ENCODE results near the gene SLC38A3. TPM values are rescaled to one million over a fixed set of nuclear protein-coding genes. Genes with fewer than 3 reads are reported as not detected.

Gene SLC38A3
- total and polyA plus RNA-seq, 2 experiments from 2014 or later: 0.36 TPM; not detected in 1

- H3K4me3 ChIP-seq: no peak overlapping the region
- WGBS, 2 experiments (ENCODE audit: low coverage in 1 of 2, low lambda C conversion rate in 2 of 2, missing lambda C conversion rate in 2 of 2): 88 to 93% methylated on average over 29 of the region's 29 CpGs
- H3K9me2 ChIP-seq (ENCODE audit: insufficient read depth): no peaks in the 10 kb centered on the region
- no peak overlapping the region for H2AFZ ChIP-seq
- H3K27ac ChIP-seq: no peak overlapping the region
- H3K4me1 ChIP-seq (ENCODE audit: insufficient read depth): no peaks in the 10 kb centered on the region; the same call in 1 of the 2 replicates
- no peaks in the 10 kb centered on the region for H3F3A ChIP-seq (ENCODE audit: insufficient read depth)
- H3K4me2 ChIP-seq (ENCODE audit: unreplicated experiment): no peak overlapping the region
- no peaks in the 10 kb centered on the region for H3K9me3 ChIP-seq (ENCODE audit: low read depth)
- H3K36me3 ChIP-seq (ENCODE audit: low read depth): no peaks in the 10 kb centered on the region
- no peak overlapping the region for H3K9ac ChIP-seq
- no peaks in the 10 kb centered on the region for H3K79me2 ChIP-seq (ENCODE audit: insufficient read depth)
- TF ChIP-seq EZH2 (IDR thresholded peaks at IDR 0.05; ENCODE audit: insufficient read depth, poor library complexity, severe bottlenecking): no peak
- no peak for TF ChIP-seq EZH2phosphoT487 (IDR thresholded peaks at IDR 0.05; ENCODE audit: insufficient read depth, low read depth)
- no peaks in the 10 kb centered on the region for H4K20me1 ChIP-seq (ENCODE audit: insufficient read depth)
- no peak for DNase-seq
- H3K27me3 ChIP-seq (replicated peaks; ENCODE audit: insufficient read depth): no peaks in the 10 kb centered on the region
- in situ Hi-C loops (cut with MboI): no loop called here
Measured at GRCh38 chr3:50173685-50174516, 31.2 kb upstream of the SLC38A3 start.

- no peak overlapping the region for H2AFZ ChIP-seq
- WGBS, 2 experiments (ENCODE audit: low coverage in 1 of 2, low lambda C conversion rate in 2 of 2, missing lambda C conversion rate in 2 of 2): 83 to 86% methylated on average over 7 of the region's 7 CpGs
Measured at GRCh38 chr3:50174517-50174895, 30.6 kb upstream of the SLC38A3 start.

GRCh38 chr3:50174947-50175524 is 30.0 kb upstream of the SLC38A3 start:
- no peak overlapping the region for H2AFZ ChIP-seq
- no peak overlapping the region for H3K4me2 ChIP-seq (ENCODE audit: unreplicated experiment)
- in situ Hi-C loops (cut with MboI): no loop called here
- no peak for DNase-seq
- WGBS, 2 experiments (ENCODE audit: low coverage in 1 of 2, low lambda C conversion rate in 2 of 2, missing lambda C conversion rate in 2 of 2): 87 to 89% methylated on average over 17 of the region's 17 CpGs
- H3K27ac ChIP-seq: no peak overlapping the region
- no peaks in the 10 kb centered on the region for H3K9me2 ChIP-seq (ENCODE audit: insufficient read depth)
- no peak for TF ChIP-seq EZH2phosphoT487 (IDR thresholded peaks at IDR 0.05; ENCODE audit: insufficient read depth, low read depth)
- TF ChIP-seq EZH2 (IDR thresholded peaks at IDR 0.05; ENCODE audit: insufficient read depth, poor library complexity, severe bottlenecking): no peak
- H3K79me2 ChIP-seq (ENCODE audit: insufficient read depth): no peaks in the 10 kb centered on the region
- no peaks in the 10 kb centered on the region for H4K20me1 ChIP-seq (ENCODE audit: insufficient read depth)
- H3K4me1 ChIP-seq (ENCODE audit: insufficient read depth): no peaks in the 10 kb centered on the region; the same call in 1 of the 2 replicates
- H3K9ac ChIP-seq: no peak overlapping the region
- H3F3A ChIP-seq (ENCODE audit: insufficient read depth): no peaks in the 10 kb centered on the region
- H3K27me3 ChIP-seq (replicated peaks; ENCODE audit: insufficient read depth): no peaks in the 10 kb centered on the region
- no peaks in the 10 kb centered on the region for H3K9me3 ChIP-seq (ENCODE audit: low read depth)
- H3K36me3 ChIP-seq (ENCODE audit: low read depth): no peaks in the 10 kb centered on the region
- no peak overlapping the region for H3K4me3 ChIP-seq

More at GRCh38 chr3:50174517-50174895, 30.6 kb upstream of the SLC38A3 start:
- no peaks in the 10 kb centered on the region for H3F3A ChIP-seq (ENCODE audit: insufficient read depth)
- no peaks in the 10 kb centered on the region for H3K9me2 ChIP-seq (ENCODE audit: insufficient read depth)
- no peaks in the 10 kb centered on the region for H3K27me3 ChIP-seq (replicated peaks; ENCODE audit: insufficient read depth)
- TF ChIP-seq EZH2 (IDR thresholded peaks at IDR 0.05; ENCODE audit: insufficient read depth, poor library complexity, severe bottlenecking) (no peak), EZH2phosphoT487 (IDR thresholded peaks at IDR 0.05; ENCODE audit: insufficient read depth, low read depth) (no peak)
- no peak for DNase-seq
- in situ Hi-C loops (cut with MboI): no loop called here
- no peak overlapping the region for H3K9ac ChIP-seq
- H3K27ac ChIP-seq: no peak overlapping the region
- no peak overlapping the region for H3K4me2 ChIP-seq (ENCODE audit: unreplicated experiment)
- no peaks in the 10 kb centered on the region for H4K20me1 ChIP-seq (ENCODE audit: insufficient read depth)
- H3K4me3 ChIP-seq: no peak overlapping the region
- no peaks in the 10 kb centered on the region for H3K9me3 ChIP-seq (ENCODE audit: low read depth)
- no peaks in the 10 kb centered on the region for H3K36me3 ChIP-seq (ENCODE audit: low read depth)
- H3K79me2 ChIP-seq (ENCODE audit: insufficient read depth): no peaks in the 10 kb centered on the region
- H3K4me1 ChIP-seq (ENCODE audit: insufficient read depth): no peaks in the 10 kb centered on the region; the same call in 1 of the 2 replicates

- H3K27ac ChIP-seq: no peak overlapping the region
- in situ Hi-C loops (cut with MboI): no loop called here
Measured at GRCh38 chr3:50177346-50177745, 27.7 kb upstream of the SLC38A3 start.

More at GRCh38 chr3:50177346-50177745, 27.7 kb upstream of the SLC38A3 start:
- Histone ChIP-seq H3K27me3 (replicated peaks; ENCODE audit: insufficient read depth) (no peaks in the 10 kb centered on the region), H3K36me3 (ENCODE audit: low read depth) (no peaks in the 10 kb centered on the region), H3K4me1 (ENCODE audit: insufficient read depth) (no peaks in the 10 kb centered on the region), H3K9me2 (ENCODE audit: insufficient read depth) (no peaks in the 10 kb centered on the region), H3K9me3 (ENCODE audit: low read depth) (no peaks in the 10 kb centered on the region), H3K4me3 (no peak overlapping the region), H3K79me2 (ENCODE audit: insufficient read depth) (no peaks in the 10 kb centered on the region), H2AFZ (no peak overlapping the region), H4K20me1 (ENCODE audit: insufficient read depth) (no peaks in the 10 kb centered on the region), H3F3A (ENCODE audit: insufficient read depth) (no peaks in the 10 kb centered on the region), H3K4me2 (ENCODE audit: unreplicated experiment) (no peak overlapping the region), H3K9ac (no peak overlapping the region)
- 90 to 93% methylated on average over 1 to 2 of the region's 2 CpGs for WGBS, 2 experiments (ENCODE audit: low coverage in 1 of 2, low lambda C conversion rate in 2 of 2, missing lambda C conversion rate in 2 of 2)
- TF ChIP-seq EZH2phosphoT487 (IDR thresholded peaks at IDR 0.05; ENCODE audit: insufficient read depth, low read depth): no peak
- TF ChIP-seq EZH2 (IDR thresholded peaks at IDR 0.05; ENCODE audit: insufficient read depth, poor library complexity, severe bottlenecking): no peak
- DNase-seq: no peak

Measured in GM23248 (cell line).